ENCODE data around the gene BLTP3B.

Gene BLTP3B

DNA sequence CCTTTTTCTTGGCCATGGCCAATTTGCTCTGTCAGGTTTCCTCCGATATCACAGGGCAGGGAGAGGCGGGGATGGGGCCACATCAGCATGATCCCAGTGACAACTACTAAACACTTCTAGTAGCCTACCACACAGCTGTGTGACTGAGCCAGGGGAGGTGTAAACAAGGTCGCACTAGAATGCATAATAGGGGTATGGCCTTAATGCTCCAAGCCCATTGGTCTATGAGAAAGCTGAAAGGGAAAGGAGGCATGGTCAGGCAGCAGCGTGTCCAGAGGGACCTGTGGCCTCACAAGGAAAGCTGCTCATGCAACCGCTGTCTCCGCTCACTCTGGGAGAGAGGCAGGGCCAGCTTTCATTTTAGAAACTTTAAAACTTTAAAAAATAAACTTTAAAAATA, 30.4 kb upstream of the BLTP3B start:
- H3K4me3 Mint-ChIP-seq = no peak overlapping the region
- H3K27ac Mint-ChIP-seq = no peak overlapping the region
- peaks cover 16% of the 10 kb centered on the region for H3K4me1 Mint-ChIP-seq
- H3K36me3 Mint-ChIP-seq (ENCODE audit: low read depth) = no peaks in the 10 kb centered on the region
- H3K27me3 Mint-ChIP-seq (ENCODE audit: low read depth) = peaks cover 3% of the 10 kb centered on the region
- TF ChIP-seq, protein P1, sequence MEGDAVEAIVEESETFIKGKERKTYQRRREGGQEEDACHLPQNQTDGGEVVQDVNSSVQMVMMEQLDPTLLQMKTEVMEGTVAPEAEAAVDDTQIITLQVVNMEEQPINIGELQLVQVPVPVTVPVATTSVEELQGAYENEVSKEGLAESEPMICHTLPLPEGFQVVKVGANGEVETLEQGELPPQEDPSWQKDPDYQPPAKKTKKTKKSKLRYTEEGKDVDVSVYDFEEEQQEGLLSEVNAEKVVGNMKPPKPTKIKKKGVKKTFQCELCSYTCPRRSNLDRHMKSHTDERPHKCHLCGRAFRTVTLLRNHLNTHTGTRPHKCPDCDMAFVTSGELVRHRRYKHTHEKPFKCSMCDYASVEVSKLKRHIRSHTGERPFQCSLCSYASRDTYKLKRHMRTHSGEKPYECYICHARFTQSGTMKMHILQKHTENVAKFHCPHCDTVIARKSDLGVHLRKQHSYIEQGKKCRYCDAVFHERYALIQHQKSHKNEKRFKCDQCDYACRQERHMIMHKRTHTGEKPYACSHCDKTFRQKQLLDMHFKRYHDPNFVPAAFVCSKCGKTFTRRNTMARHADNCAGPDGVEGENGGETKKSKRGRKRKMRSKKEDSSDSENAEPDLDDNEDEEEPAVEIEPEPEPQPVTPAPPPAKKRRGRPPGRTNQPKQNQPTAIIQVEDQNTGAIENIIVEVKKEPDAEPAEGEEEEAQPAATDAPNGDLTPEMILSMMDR (IDR thresholded peaks at IDR 0.05; ENCODE audit: unreplicated experiment in 3 of 3) = no peak
- H3K9me3 Mint-ChIP-seq = no peaks in the 10 kb centered on the region

DNA sequence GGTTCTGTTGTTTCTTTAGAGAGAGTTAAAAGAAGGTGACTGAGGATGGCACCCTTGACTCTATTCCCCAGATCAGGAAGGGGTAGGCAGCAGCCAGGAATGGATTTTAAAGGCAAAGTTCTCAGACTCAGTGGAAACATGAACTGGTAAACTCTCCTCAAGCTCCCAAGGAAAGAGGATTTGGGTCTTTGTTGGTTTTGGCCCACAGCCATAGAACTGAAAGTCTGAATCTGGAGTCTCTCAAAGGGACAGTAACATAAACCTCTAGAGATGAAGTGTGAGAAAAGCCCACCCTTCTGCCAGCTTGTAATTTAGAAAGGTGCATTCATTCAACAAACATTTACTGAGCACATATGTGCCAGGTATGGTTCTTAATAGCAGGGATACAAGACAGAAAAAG, 28.6 kb upstream of the BLTP3B start:
- Mint-ChIP-seq H3K36me3 (ENCODE audit: low read depth) (no peaks in the 10 kb centered on the region), H3K27me3 (ENCODE audit: low read depth) (peaks cover 3% of the 10 kb centered on the region), H3K27ac (peak overlapping the region; percentile 68 to 82 (median 70)), H3K4me1 (peaks cover 23% of the 10 kb centered on the region), H3K4me3 (no peak overlapping the region), H3K9me3 (no peaks in the 10 kb centered on the region)
- TF ChIP-seq, protein P1 (IDR thresholded peaks at IDR 0.05; ENCODE audit: unreplicated experiment in 3 of 3) = no peak

DNA sequence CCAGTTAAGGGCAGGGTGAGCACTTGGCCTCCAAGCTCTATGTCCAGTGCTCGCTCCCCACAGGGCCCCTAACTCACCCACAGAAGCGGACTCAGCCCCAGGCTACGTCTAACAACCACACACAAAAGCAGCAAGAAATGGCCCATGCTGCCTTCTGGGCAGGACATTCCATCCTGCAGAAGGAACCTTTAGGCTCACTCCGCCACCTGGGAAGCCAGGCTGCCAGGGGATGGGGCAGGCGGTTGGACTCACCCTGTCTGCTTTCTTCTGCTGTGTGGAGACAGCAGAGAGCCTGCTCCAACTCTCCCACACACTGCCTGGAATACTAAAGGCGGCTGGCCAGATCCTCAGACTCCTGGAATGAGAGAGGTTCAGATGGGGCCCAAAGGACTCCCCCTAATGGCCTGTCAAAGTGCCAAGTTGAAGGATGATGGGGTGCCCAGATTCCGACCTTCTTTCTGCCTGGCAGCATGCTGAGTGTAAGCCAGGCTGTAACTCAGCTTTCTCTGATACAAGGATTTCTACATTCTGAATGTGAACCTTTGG, 27.7 kb upstream of the BLTP3B start:
- peaks cover 2% of the 10 kb centered on the region for H3K36me3 Mint-ChIP-seq (ENCODE audit: low read depth)
- TF ChIP-seq, protein P1 (IDR thresholded peaks at IDR 0.05; ENCODE audit: unreplicated experiment in 3 of 3) = no peak
- peaks cover 3% of the 10 kb centered on the region for H3K27me3 Mint-ChIP-seq (ENCODE audit: low read depth)
- H3K4me1 Mint-ChIP-seq = peaks cover 25% of the 10 kb centered on the region
- peak overlapping the region in 2 of 3 experiments; percentile 34 to 70 for H3K27ac Mint-ChIP-seq
- no peak overlapping the region for H3K4me3 Mint-ChIP-seq
- H3K9me3 Mint-ChIP-seq = no peaks in the 10 kb centered on the region

DNA sequence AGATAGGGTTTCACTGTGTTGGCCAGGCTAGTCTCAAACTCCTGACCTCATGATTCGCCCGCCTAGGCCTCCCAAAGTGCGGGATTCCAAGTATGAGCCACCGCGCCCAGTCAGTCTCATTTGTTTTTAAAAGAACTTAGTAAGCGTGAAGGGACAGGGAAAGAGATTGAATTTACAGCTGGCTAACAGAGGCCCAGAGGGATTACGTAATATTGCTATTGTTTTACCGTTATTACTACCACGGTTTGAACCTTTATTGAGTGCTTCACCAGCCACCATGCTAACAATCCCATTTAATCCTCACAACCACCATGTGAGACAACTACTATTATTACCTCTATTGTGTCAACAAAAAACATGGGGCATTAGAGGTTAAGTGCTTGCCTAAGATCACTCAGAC, 26.7 kb upstream of the BLTP3B start:
- peaks cover 36% of the 10 kb centered on the region for H3K4me1 Mint-ChIP-seq
- no peak overlapping the region for H3K27ac Mint-ChIP-seq
- H3K36me3 Mint-ChIP-seq (ENCODE audit: low read depth) = peaks cover 4% of the 10 kb centered on the region
- no peak overlapping the region for H3K4me3 Mint-ChIP-seq
- H3K27me3 Mint-ChIP-seq (ENCODE audit: low read depth) = peaks cover 3% of the 10 kb centered on the region
- no peaks in the 10 kb centered on the region for H3K9me3 Mint-ChIP-seq
- TF ChIP-seq, protein P1 (IDR thresholded peaks at IDR 0.05; ENCODE audit: unreplicated experiment in 3 of 3) = no peak

DNA sequence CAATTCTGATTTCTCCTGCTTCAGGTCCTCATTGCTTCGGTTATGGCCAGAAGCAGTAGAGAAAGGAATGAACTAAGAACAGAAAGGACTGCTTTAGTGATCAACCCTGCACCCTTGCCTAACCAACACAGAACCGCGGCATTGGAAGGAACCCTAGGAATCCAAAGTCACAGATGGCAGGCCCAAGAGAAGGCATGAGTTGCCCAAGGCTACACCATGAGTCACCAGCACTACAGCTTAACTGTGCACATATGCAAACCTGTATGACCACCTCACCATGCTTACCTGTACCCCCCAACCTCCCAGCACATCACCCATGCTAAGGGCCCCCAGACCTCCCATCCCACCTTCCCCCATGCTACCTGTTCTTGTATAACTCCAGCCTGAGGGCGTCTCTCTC, 25.9 kb upstream of the BLTP3B start:
- H3K4me1 Mint-ChIP-seq = peaks cover 44% of the 10 kb centered on the region
- peaks cover 3% of the 10 kb centered on the region for H3K27me3 Mint-ChIP-seq (ENCODE audit: low read depth)
- H3K27ac Mint-ChIP-seq = no peak overlapping the region
- no peaks in the 10 kb centered on the region for H3K9me3 Mint-ChIP-seq
- TF ChIP-seq, protein P1 (IDR thresholded peaks at IDR 0.05; ENCODE audit: unreplicated experiment in 3 of 3) = no peak
- H3K4me3 Mint-ChIP-seq = no peak overlapping the region
- peaks cover 4% of the 10 kb centered on the region for H3K36me3 Mint-ChIP-seq (ENCODE audit: low read depth)

DNA sequence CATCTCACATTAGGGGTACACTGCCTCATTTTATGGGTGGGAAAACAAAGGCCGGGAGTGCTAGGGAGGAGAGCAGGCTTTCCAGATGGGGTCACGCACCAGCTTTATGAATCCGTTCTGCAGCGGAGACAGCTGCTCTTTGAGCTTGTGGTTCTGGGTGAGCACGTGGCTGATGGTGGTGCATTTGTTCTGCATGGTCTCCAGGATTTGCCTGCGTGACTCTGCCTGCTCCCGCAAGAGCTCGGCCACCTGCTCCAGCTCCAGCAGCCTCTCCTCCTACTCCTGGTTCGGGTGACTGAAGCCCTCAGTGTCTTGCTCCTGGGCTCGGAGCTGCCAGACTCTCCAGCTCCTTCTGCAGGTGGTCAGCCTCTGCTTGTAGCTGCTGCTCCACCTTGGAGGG, 23.6 kb upstream of the BLTP3B start:
- Mint-ChIP-seq H3K36me3 (ENCODE audit: low read depth) (peaks cover 4% of the 10 kb centered on the region), H3K4me3 (no peak overlapping the region), H3K27ac (no peak overlapping the region), H3K9me3 (no peaks in the 10 kb centered on the region), H3K27me3 (ENCODE audit: low read depth) (peaks cover 10% of the 10 kb centered on the region), H3K4me1 (peaks cover 47% of the 10 kb centered on the region)
- TF ChIP-seq, protein P1 (IDR thresholded peaks at IDR 0.05; ENCODE audit: unreplicated experiment in 3 of 3) = no peak

Measured in nephron (organoid).